K562 (cell line): ENCODE data around the gene MLC1. TPM values are rescaled to one million over a fixed set of nuclear protein-coding genes. Genes with fewer than 3 reads are reported as not detected.

Experiments used
- ATAC-seq: fragments of 200-7000 bp; cut with Tn5 transposase; 3 replicates; pipeline ENCODE4 v1.9.1; 2020; ENCODE audit warnings: moderate library complexity
- BruUV-seq: library from RNA; stranded (reverse); fragments of 400-500 nt; replicated peaks from 2 replicates; lab custom pipeline; 2021; lab: Mats Ljungman, UMichigan
- CTCF ChIA-PET: fragments of 300-600 bp; formaldehyde crosslinking; extraction: SDS; loops from one replicate; lab custom pipeline; 2021; ENCODE audit warnings: low intra/inter-chr PET ratio; lab: Yijun Ruan, JAX
- POLR2A ChIA-PET: fragments of 300-600, 350-650 bp; sonication (Branson Sonifier 250); formaldehyde crosslinking; extraction: SDS; loops from one replicate; lab custom pipeline; 2021; ENCODE audit warnings: antibody characterized with exemption, inconsistent platforms; lab: Yijun Ruan, JAX
- DNase-seq, 4 experiments: peaks; one replicate each; pipeline versions ENCODE4 v3.0.0 to v3.0.0-alpha.2; 2011 to 2018; ENCODE audit warnings: low spot score in 3 of 4, mixed read lengths in 3 of 4; ENCODE audit errors: extremely low read depth in 1 of 4
- FAIRE-seq: peaks from 2 replicates; lab custom pipeline; 2011; peaks lifted over from hg19 to GRCh38; lab: Jason Lieb, UNC
- H2AFZ ChIP-seq: 2 replicates; pipeline ENCODE4 v1.6.0; 2011; ENCODE audit warnings: low read depth, low read length, control low read depth, inconsistent platforms
- H3K27ac ChIP-seq: fragments of 200-600 bp; 3 replicates; pipeline ENCODE4 v1.8.0; 2011; ENCODE audit warnings: low read depth, mild to moderate bottlenecking, control low read depth, inconsistent platforms, low read length, moderate library complexity, mixed read lengths; ENCODE audit errors: extremely low read depth
- H3K27me3 ChIP-seq, 2 experiments: fragments of 300-600 bp in 1 of 2; 2 replicates in 1 of 2; 3 replicates in 1 of 2; pipeline versions ENCODE4 v1.6.0 to v1.8.0; 2011; ENCODE audit warnings: inconsistent platforms in 2 of 2, low read length in 2 of 2, mild to moderate bottlenecking in 1 of 2, mixed read lengths in 1 of 2, moderate library complexity in 1 of 2; ENCODE audit not compliant: control insufficient read depth in 2 of 2, insufficient read depth in 2 of 2
- H3K36me3 ChIP-seq: fragments of 300-600 bp; 3 replicates; pipeline ENCODE4 v1.8.0; 2011; ENCODE audit warnings: mild to moderate bottlenecking, low read length, inconsistent platforms; ENCODE audit not compliant: control insufficient read depth, insufficient read depth
- H3K4me1 ChIP-seq, 2 experiments: fragments of 200-600 bp in 1 of 2; replicated peaks in 1 of 2; 2 replicates in 1 of 2; 3 replicates in 1 of 2; pipeline versions ENCODE4 v1.5.1 to v1.8.0; 2011; ENCODE audit warnings: inconsistent platforms in 2 of 2, low read length in 2 of 2, mild to moderate bottlenecking in 1 of 2, mixed read lengths in 1 of 2, moderate library complexity in 1 of 2; ENCODE audit not compliant: control insufficient read depth in 2 of 2, insufficient read depth in 2 of 2
- H3K4me2 ChIP-seq: 2 replicates; pipeline ENCODE4 v1.6.1; 2011; ENCODE audit warnings: low read length, control low read depth, inconsistent platforms, mixed read lengths; ENCODE audit not compliant: insufficient read depth
- H3K4me3 ChIP-seq: fragments of 200-600 bp; sonication (generic), shearing (Covaris generic); 2 replicates; pipeline ENCODE4 v1.5.1; 2016; ENCODE audit warnings: control low read depth, inconsistent platforms
- H3K79me2 ChIP-seq: fragments of 200-600 bp; 3 replicates; pipeline ENCODE4 v1.8.0; 2011; ENCODE audit warnings: low read length, inconsistent platforms; ENCODE audit not compliant: control insufficient read depth, insufficient read depth
- H3K9ac ChIP-seq, 2 experiments: 2 replicates each; pipeline versions ENCODE4 v1.6.0 to v1.6.1; 2011; ENCODE audit warnings: low read depth in 2 of 2, low read length in 2 of 2, control low read depth in 1 of 2, inconsistent platforms in 1 of 2, mild to moderate bottlenecking in 1 of 2, mixed read lengths in 1 of 2; ENCODE audit not compliant: insufficient read depth in 1 of 2
- H3K9me1 ChIP-seq: one replicate; pipeline ENCODE4 v1.6.0; 2011; ENCODE audit warnings: inconsistent platforms, mild to moderate bottlenecking, low read length, moderate library complexity; ENCODE audit not compliant: control insufficient read depth, insufficient read depth
- H3K9me3 ChIP-seq: replicated peaks from 2 replicates; pipeline ENCODE4 v1.5.1; 2011; ENCODE audit warnings: low read depth, low read length, inconsistent platforms; ENCODE audit not compliant: control insufficient read depth, insufficient read depth
- H4K20me1 ChIP-seq: replicated peaks from 2 replicates; pipeline ENCODE4 v1.6.1; 2011; ENCODE audit warnings: low read length, inconsistent platforms, mixed read lengths; ENCODE audit not compliant: control insufficient read depth, insufficient read depth
- HDAC1 ChIP-seq, 2 experiments: fragments of 450-650 bp; IDR thresholded peaks; 2 replicates each; pipeline ENCODE4 v1.6.1; 2016 to 2017; ENCODE audit warnings: inconsistent platforms in 1 of 2, mild to moderate bottlenecking in 1 of 2, moderate library complexity in 1 of 2
- RHOXF2B ChIP-seq: fragments of 250-450 bp; sonication (Bioruptor Pico); conservative IDR thresholded peaks from 2 replicates; pipeline ENCODE4 v1.5.1; 2021
- ZBTB1 ChIP-seq: sonication (generic); formaldehyde crosslinking; IDR thresholded peaks from 2 replicates; pipeline ENCODE4 v1.8.1; 2023; ENCODE audit warnings: missing genetic modification reagents, low read depth, mild to moderate bottlenecking, borderline replicate concordance
- ZNF124 ChIP-seq: sonication (generic); formaldehyde crosslinking; IDR thresholded peaks from 2 replicates; pipeline ENCODE4 v1.8.1; 2022; ENCODE audit warnings: missing genetic modification reagents
- ZNF354B ChIP-seq: fragments of 250-450 bp; sonication (Bioruptor Pico); IDR thresholded peaks from 2 replicates; pipeline ENCODE4 v1.4.0; 2020
- WGBS: fragments of 100-300 bp; shearing (Covaris generic); methylation state at CpG from one replicate; pipeline ENCODE4 v1.1.6; 2016; ENCODE audit warnings: low coverage, mixed read lengths; ENCODE audit not compliant: insufficient coverage; ENCODE audit errors: missing lambda C conversion rate; 5-methylcytosine and 5-hydroxymethylcytosine counted together
- in situ Hi-C: fragments of 300-500 bp; cut with MboI; formaldehyde crosslinking; loops from 4 replicates; pipeline ENCODE4 v1.15.0; 2018; ENCODE audit warnings: inconsistent platforms, mixed read lengths
- intact Hi-C: fragments of 100-400 bp; cut with micrococcal nuclease; formaldehyde crosslinking; loops from 2 replicates; pipeline ENCODE4 v1.14.2; 2022
- polyA plus RNA-seq, 8 experiments: library from polyadenylated mRNA; depleted of rRNA in 4 of 8; stranded (reverse) in 5 of 8; unstranded in 3 of 8; fragments of >200 nt; fragmentation: Nextera tagmentation in 2 of 8; fragmentation: Illumina TruSeq in 1 of 8; extraction: Ambion mirVana in 2 of 8; extraction: Trizol in 1 of 8; gene quantifications; 2 replicates each; pipeline versions ENCODE4 v1.2.1 to v1.2.3, GENCODE V29; 2011 to 2014; ENCODE audit warnings: inconsistent platforms in 1 of 8, missing spikeins in 1 of 8
- total RNA-seq, 7 experiments: library from RNA; depleted of rRNA in 6 of 7; stranded (reverse); fragments of >200 nt in 6 of 7; fragmentation: Illumina TruSeq in 2 of 7; extraction: Trizol in 2 of 7; gene quantifications; 2 replicates each; pipeline versions ENCODE4 v1.2.1 to v1.2.3, GENCODE V29; 2011 to 2021; ENCODE audit warnings: low replicate concordance in 1 of 7

The MLC1 gene
- total and polyA plus RNA-seq, 9 of the 15 experiments (the other 6 are each of a cell fraction or from before 2014, with no cell fraction given), result 0.06 to 0.98 (median 0.39) TPM

- CTCF ChIA-PET, result no interaction called here
- in situ Hi-C loops, result no loop called here
- H3K4me1 ChIP-seq, result peaks cover 18 to 24% of the 10 kb centered on the region in 2 experiments; a peak in 4 of 5 replicates
- H3K4me3 ChIP-seq, result no peak overlapping the region
- H4K20me1 ChIP-seq, result no peaks in the 10 kb centered on the region
- 82% methylated on average over 5 of the region's 9 CpGs for WGBS
- H3K79me2 ChIP-seq, result no peaks in the 10 kb centered on the region
- H3K27ac ChIP-seq, result no peak overlapping the region
- H3K9ac ChIP-seq, result no peak overlapping the region
- intact Hi-C loops, result no loop called here
- H3K4me2 ChIP-seq, result no peak overlapping the region
- H3K36me3 ChIP-seq, result no peaks in the 10 kb centered on the region
- no peaks in the 10 kb centered on the region for H3K9me3 ChIP-seq
- H3K27me3 ChIP-seq, result no peaks in the 10 kb centered on the region
- ATAC-seq (no peak), FAIRE-seq (no peak), DNase-seq (no peak)
- no peaks in the 10 kb centered on the region for H3K9me1 ChIP-seq
- no peak overlapping the region for H2AFZ ChIP-seq
- BruUV-seq, result no TSS peak
- POLR2A ChIA-PET, result interaction anchor here (4.3 kb wide), 1 partner anchor 10 kb away, joined by 26 read pairs; no protein-coding TSS in a partner anchor
- TF ChIP-seq ZNF354B (CRISPR knock-in tag), result no peak
- TF ChIP-seq HDAC1 (IDR thresholded peaks at IDR 0.05), result no peak
- TF ChIP-seq RHOXF2B, result no peak
- no peak for TF ChIP-seq ZNF124 (CRISPR knock-in tag)
- no peak for TF ChIP-seq ZBTB1 (CRISPR knock-in tag)
Measured at GRCh38 chr22:50107529-50107928, 22.3 kb upstream of the MLC1 start.
